Stimulated activated CD8-positive, alpha-beta memory T cell treated with anti-CD3 and anti-CD28 coated beads, Interleukin-2, amount 100 ng/mL, for 48 hours (primary cell): Measurements from ENCODE around the gene CPEB3.
"Not testable (repeated sequence)": the region's sequence is repeated elsewhere in the genome, so short reads cannot be mapped to it uniquely, and the experiment has no call there.

Source experiments
- DNase-seq, 2 donors: peaks; one replicate each; pipeline ENCODE4 v3.0.0-alpha.2; 2020; ENCODE audit warnings: low read depth in 2 of 2

Gene CPEB3

GRCh38 chr10:92142949-92143348 lies 147.9 kb downstream of the CPEB3 start:
- no peak for DNase-seq

GRCh38 chr10:92142512-92142911 lies 148.4 kb downstream of the CPEB3 start:
- no peak for DNase-seq

GRCh38 chr10:92141147-92141546 lies 149.7 kb downstream of the CPEB3 start:
- not testable (repeated sequence) for DNase-seq

- not testable (repeated sequence) for DNase-seq
Observed at GRCh38 chr10:92134049-92134448, 156.8 kb downstream of the CPEB3 start.

GRCh38 chr10:92131275-92131820 lies 159.5 kb downstream of the CPEB3 start:
- no peak for DNase-seq

- no peak for DNase-seq
Observed at GRCh38 chr10:92130622-92131274, 160.1 kb downstream of the CPEB3 start.

- no peak for DNase-seq
Observed at GRCh38 chr10:92126100-92126650, 164.7 kb downstream of the CPEB3 start.

GRCh38 chr10:92125144-92125543 lies 165.7 kb downstream of the CPEB3 start:
- no peak for DNase-seq

GRCh38 chr10:92124616-92125143 lies 166.2 kb downstream of the CPEB3 start:
- no peak for DNase-seq

- no peak for DNase-seq
Observed at GRCh38 chr10:92124020-92124419, 166.9 kb downstream of the CPEB3 start.

GRCh38 chr10:92122941-92123450 lies 167.9 kb downstream of the CPEB3 start:
- no peak for DNase-seq

GRCh38 chr10:92121686-92122492 lies 169.0 kb downstream of the CPEB3 start:
- no peak for DNase-seq

- no peak for DNase-seq
Observed at GRCh38 chr10:92119340-92119739, 171.5 kb downstream of the CPEB3 start.

- DNase-seq, result not testable (repeated sequence)
Observed at GRCh38 chr10:92114917-92115316, 176.0 kb downstream of the CPEB3 start.

GRCh38 chr10:92113911-92114600 lies 176.8 kb downstream of the CPEB3 start:
- no peak for DNase-seq

GRCh38 chr10:92112462-92112861 lies 178.4 kb downstream of the CPEB3 start:
- DNase-seq, result no peak

- no peak for DNase-seq
Observed at GRCh38 chr10:92111336-92111939, 179.4 kb downstream of the CPEB3 start.

- no peak for DNase-seq
Observed at GRCh38 chr10:92110039-92110794, 180.7 kb downstream of the CPEB3 start.

GRCh38 chr10:92108747-92109146 lies 182.1 kb downstream of the CPEB3 start:
- DNase-seq, result no peak

GRCh38 chr10:92108120-92108519 lies 182.8 kb downstream of the CPEB3 start:
- DNase-seq, result no peak
